HG02970 (cell line): ENCODE measurements around the gene ZNF17.
"Not testable (repeated sequence)": the region's sequence is repeated elsewhere in the genome, so short reads cannot be mapped to it uniquely, and the experiment has no call there.

Source experiments
- ATAC-seq: cut with Tn5 transposase; IDR thresholded peaks from one replicate; pipeline ENCODE4 v1.9.1; 2021; ENCODE audit warnings: mild to moderate bottlenecking, moderate library complexity, moderate number of reproducible peaks; ENCODE audit not compliant: unreplicated experiment, low FRiP score

ZNF17 gene

DNA sequence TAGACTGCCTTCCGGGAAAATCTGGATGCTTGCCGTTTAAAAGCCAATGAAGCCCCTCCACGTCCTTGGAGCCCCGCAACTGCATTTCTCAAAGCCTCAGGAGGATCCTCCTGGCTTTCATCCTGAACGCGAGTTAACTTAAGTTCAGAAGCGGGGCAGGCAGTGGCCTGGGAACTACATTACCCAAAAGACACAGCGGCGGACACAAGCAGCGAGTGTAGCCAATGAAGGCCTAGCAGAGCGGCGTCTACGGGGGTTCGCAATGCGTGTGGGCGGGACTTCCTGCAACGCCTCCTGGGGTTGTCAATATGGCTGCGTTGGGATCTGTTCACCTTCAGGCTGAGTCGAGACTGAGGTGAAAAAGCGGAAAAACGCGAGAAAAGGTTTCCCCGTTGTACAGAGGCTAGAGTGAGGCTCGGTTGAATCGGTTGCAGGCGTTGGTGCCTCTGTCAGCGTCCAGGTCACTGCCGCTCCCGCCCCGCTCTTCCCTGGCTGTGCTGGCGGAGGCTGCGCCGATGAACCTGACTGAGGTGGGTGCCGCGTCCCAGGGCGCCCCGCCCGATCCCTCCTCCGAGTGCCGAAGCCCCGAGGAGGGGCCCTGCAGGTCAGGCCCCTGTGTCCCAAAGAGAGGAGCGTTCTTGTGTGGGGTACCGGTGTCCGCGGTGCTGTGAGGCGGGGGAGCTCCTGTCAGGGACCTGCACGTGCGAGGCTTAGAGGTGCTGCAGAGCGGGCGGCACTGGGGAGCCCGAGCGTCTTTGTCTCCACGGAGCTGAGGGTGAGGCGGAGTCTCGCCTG, at the start of gene ZNF17:
Gene ZNF17 (plus strand): TSS at position 285 of the 795 bp plus-strand sequence. CDS start 2,455 bp downstream, outside the sequence.
- peak; percentile 89 for ATAC-seq

DNA sequence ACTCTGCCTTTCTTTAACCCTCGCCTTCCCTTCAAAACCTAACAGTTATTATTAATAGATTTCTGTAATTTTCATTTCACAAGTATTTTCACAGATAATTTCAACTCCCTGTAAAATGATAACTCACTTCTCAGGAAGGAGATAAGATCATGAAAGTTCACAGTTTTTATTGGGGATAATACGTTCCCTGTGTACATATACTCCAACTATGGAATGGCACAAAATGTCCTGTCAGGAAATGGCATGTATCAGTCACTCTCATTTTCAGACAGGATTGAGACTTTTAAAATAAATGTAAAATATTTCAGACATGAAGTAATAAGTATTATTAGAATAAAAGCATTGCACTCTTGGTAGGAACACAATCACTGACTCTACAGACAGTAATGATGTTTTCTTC, 48.5 kb upstream of the ZNF17 start:
- no peak for ATAC-seq

DNA sequence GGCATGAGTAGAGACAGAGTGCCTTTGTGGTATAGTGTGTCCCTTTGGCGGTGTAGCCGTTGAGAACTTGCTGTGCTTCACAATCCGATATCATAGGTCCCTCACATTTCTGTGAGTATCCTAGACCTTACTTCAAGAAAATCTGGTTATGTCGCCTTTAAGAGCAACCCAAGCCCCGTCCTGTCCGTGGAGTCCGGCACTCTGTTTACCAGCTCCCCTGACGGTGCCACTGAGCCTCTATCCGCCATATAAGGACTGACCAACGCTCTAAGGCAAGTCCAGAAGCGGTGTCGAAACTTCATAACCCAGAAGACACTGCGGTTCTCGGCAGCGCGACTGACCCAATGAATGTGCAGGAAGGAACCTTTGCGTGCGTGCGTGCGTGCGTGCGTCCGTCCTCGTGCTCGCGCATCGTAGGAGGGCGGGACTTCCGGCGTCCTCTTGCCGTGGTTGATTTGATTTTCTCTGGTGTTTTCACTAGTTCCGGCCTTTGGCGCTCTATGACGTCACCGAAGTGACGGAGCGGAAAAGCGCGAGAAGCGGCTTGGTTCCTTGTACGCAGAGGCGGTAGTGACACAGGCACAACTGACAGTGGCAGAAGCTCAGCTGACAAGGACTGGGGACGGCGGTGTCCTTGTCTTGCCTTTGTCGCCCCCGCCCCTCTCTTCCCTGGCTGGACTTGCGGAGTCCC, 47.8 kb upstream of the ZNF17 start, which contains the start of the genes TRAPPC2B and ZNF547:
Gene TRAPPC2B (plus strand): TSS at position 555 of the 691 bp plus-strand sequence. CDS start 1,283 bp downstream, outside the sequence.
Gene ZNF547 (plus strand): TSS at position 555 of the 691 bp plus-strand sequence. CDS start 5,005 bp downstream, outside the sequence.
- peak; percentile 95 for ATAC-seq

DNA sequence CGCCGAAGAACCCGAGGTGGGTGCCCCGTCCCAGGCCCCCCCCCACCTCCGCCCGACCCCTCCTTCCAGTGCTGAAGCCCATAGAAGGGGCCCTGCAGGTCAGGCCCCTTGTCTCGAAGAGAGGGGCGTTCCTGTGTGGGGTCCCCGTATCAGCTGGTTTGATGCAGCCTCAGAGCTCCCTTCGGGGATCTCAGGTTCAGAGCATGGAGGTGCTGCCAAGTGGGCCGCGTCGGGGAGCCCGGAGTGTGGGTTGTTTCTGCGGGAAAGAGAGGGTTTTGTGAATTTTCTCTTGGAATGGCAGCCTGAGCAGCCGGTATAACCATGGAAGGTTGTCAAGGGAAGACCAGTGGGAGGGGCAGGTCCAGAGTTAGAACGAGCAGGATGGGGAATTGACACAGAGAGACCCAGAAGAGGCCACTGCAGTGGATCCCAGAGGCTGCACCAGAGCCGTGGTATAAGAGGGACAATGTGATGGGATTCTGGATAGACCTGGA, 47.2 kb upstream of the ZNF17 start:
- peak; percentile 11 for ATAC-seq

DNA sequence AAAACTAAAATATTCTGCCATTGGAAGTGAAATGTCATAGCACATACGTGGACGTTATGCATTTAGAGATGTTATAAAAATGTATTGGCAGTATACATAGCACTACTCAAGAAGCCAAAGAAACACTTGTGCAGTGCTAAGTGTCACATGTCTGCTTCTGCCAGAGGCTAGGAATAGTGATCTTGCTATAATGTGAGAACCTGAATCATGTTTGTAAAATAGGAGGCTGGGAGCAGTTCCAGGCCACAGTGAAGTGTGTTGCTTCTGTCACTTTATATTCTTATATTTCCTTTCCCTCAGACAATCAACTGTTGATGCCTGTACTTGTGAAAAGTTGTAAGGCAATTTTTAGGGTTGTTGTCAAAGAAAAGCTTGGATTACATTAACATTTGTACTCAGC, 44.2 kb upstream of the ZNF17 start:
- no peak for ATAC-seq

DNA sequence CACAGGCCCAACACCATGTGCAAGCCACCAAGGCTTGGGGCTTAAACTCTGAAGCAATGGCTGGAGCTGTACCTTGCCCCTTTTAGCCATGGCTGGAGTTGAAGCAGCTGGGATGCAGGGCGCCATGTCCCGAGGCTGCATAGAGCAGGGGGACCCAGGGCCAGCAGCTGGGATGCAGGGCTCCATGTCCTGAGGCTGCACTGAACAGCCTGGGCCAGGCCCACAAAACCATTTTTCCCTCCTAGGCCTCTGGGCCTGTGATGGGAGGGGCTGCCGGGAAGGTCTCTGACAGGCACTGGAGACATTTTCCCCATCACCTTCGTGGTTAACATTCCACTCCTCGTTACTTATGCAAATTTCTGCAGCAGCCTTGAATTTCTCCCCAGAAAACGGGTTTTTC, 36.8 kb upstream of the ZNF17 start:
- ATAC-seq = no peak

DNA sequence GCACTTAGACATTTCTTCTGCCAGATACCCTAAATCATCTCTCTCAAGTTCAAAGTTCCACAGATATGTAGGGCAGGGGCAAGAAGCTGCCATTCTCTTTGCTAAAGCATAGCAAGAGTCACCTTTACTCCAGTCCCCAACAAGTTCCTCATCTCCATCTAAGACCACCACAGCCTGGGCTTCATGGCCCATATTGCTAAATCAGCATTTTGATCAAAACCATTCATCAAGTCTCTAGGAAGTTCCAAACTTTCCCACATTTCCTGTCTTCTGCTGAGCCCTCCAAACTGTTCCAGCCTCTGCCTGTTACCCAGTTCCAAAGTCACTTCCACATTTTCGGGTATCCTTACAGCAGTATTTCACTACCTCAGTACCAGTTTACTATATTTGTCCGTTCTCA, 36.3 kb upstream of the ZNF17 start:
- ATAC-seq = not testable (repeated sequence)

DNA sequence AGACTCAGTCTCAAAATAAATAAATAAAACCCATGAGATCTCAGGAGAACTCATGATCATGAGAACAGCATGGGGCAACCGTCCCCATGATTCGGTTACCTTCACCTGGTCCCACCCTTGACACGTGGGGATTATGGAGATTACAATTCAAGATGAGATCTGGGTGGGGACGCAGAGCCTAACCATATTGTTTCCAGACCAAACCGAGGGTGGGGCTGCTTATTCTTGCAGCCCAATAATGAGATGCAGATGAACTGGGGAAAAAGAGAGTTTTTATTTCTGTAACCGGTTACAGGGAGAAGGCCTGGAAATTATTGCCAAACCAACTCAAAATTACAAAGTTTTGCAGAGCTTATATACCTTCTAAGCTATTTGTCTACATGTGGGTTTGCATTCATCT, 34.8 kb upstream of the ZNF17 start:
- ATAC-seq = no peak

DNA sequence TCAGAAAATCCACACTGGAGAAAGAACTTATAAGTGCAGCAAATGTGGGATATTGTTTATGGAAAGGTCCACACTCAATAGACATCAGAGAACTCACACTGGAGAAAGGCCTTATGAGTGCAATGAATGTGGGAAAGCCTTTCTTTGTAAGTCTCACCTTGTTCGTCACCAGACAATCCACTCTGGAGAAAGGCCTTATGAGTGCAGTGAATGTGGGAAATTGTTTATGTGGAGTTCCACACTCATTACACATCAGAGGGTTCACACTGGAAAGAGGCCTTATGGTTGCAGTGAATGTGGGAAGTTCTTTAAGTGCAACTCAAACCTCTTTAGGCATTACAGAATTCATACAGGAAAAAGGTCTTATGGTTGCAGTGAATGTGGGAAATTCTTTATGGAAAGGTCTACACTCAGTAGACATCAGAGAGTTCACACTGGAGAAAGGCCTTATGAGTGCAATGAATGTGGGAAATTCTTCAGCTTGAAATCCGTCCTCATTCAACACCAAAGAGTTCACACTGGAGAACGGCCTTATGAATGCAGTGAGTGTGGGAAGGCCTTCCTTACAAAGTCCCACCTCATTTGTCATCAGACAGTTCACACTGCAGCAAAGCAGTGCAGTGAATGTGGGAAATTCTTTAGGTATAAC, 33.3 kb upstream of the ZNF17 start:
- ATAC-seq = no peak

DNA sequence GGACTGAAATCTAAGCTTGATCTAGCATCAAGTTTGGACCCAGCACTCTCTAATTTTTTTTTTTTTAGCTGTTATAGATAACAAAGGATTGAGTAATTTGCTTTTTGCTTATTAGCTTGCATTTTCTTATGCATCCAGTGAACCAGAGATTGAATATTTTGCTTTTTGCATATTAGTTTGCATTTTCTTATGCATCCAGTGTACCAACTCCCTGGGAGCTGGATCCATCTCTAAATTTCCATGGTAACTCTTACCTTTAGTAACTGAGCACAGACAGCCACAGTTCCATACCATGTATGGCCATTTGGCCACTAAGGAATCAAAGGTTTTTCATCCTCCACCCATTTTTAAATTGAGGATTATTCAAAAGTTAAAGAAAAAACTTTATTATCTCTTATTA, 30.0 kb upstream of the ZNF17 start:
- no peak for ATAC-seq

DNA sequence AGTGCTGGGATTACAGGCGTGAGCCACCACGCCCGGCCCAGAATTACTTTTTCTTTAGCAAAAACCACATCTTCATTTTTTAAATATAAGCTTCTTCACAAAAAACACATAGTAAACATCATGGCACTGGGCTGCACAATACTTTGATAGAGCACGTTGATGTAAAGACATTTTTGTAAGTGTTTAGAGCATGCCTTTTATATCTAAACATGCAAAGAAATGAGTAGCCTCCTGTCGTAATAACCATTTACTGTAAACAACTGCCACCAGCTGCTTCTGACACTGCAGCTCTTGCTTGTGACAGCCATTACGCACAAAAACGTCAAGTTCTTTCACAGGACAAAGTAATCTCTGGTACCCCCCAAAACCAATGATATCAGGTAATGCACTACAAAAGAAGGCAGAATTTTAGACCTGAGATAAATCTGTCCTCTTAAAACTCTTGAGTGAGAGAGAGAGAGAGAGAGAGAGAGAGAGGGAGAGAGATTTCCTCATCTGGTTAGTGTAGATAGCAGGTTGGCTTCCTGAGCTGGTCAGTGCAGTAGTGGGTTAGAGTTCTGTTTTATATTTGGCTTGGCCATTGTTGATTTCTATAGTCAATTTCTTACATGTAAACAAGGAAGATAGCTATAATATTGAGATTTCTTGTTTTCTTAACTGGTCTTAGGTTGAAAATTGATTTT, 28.0 kb upstream of the ZNF17 start:
- no peak for ATAC-seq

DNA sequence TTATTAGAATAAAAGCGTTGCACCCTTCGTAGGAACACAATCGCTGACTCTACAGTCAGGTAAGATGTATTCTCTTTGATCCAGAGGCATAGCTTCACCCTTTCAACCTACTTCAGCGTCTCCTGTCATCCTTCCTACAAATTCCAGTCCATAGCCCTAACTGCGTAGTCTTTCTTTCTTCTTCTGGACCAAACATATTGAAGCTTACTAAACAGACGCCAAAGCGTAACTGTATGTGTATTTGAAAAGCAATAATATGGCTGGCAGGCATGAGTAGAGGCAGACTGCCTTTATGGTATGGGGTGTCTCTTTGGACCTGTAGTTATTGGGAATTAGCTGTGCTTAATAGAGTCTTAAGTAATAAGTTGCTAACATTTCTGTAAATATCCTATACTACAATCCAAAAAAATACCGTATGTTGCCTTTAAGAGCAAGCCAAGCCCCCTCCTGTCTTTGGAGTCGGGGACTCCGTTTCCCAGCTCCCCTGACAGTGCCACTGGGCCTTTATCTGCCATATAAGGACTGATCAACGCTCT, 21.7 kb upstream of the ZNF17 start:
- no peak for ATAC-seq

DNA sequence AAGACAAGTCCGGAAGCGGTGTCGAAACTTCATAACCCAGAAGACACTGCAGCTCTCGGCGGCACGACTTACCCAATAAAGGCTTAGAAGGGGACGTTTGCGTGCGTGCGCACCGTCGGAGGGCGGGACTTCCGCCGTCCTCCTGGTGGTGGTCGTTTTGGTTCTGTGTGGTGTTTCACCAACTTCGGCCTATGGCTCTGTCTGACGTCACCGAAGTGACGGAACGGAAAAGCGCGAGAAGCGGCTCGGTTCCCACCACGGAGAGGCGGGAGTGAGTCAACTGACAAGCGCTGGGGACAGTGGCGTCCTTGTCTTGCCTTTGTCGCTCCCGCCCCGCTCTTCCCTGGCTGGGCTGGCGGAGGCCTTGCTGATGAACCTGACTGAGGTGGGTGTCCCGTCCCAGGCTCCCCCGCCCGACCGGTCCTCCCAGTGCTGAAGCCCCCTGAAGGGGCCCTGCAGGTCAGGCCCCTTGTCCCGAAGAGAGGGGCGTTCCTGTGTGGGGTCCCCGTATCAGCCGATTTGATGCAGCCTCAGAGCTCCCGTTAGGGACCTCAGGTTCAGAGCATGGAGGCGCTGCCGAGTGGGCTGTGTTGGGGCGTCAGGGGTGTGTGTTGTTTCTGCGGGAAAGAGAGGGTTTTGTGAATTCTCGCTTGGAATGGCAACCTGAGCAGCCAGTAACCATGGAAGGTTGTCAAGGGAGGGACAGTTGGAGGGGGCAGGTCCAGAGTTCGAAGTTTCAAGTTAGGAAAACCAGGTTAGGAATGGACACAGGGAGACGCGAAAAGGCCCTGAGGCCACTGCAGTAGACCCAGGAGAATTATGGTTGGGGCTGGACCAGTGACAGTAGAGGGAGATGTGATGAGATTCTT, 21.0 kb upstream of the ZNF17 start, which contains the start of gene ZNF548:
Gene ZNF548 (plus strand): TSS at position 125 of the 869 bp plus-strand sequence. CDS start 246 bp downstream, at position 371.
- ATAC-seq = peak; percentile 95

DNA sequence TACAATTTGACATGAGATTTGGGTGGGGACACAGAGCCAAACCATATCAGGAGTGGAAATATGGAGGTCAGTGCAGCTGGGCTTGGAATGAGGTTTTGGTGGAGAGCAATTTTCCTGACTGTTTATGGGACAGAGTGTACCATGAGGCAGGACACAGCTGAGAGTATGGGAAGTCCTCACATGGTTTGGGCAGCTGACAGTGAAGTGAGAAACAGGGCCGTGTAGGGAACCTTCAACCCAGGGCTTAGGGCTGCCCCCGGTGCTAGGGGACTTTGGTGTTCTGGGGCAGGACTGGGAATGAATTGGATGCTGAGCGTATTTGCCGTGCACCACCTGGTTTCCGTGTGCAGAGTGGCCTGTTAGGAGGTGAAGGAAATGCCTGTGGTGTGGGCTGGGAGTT, 15.3 kb upstream of the ZNF17 start:
- no peak for ATAC-seq

DNA sequence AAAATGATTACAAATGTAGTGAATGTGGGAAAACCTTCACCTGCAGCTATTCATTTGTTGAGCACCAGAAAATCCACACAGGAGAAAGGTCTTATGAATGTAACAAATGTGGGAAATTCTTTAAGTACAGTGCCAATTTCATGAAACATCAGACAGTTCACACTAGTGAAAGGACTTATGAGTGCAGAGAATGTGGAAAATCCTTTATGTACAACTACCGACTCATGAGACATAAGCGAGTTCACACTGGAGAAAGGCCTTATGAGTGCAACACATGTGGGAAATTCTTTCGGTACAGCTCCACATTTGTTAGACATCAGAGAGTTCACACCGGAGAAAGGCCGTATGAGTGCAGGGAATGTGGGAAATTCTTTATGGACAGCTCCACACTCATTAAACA, 12.1 kb upstream of the ZNF17 start:
- ATAC-seq = no peak

DNA sequence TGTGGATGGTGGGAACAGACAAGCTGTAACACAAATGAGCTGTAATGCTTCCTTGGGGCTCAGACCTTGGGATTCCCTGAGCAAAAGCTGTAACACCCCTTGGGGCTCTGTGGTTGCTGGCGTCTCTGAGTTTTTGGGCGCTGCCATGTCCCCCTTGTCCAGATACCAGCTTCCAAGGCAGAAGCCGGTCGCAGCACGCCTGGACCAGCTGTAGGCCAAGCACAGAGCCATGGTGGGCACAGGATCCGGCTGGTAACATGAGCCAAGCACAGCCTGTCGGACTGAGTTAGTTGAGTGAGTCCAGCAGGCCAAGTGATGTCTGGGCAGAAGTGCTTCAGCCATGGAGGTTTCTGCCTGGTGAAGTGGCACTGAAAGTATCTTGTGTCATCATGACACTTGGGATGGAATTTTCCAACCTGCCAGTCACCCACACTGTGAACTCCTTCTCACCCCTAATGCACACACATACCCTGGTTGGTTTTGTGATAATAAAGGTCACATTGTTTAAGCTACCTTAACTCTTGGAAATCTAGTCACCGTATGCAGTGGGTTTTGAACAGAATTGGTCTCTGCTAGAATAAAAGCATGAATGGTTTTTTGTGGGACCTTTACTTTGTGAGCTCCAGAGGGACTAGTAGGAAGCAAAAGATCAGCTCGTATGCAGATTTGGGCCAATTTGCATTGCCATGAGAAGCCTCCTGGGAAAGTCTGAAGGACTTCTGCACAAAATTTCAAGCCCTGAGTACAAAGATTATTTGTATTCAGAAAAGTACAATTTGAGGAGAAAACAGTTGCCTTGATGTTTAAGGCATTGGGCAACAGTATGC, 7.0 kb upstream of the ZNF17 start:
- no peak for ATAC-seq

DNA sequence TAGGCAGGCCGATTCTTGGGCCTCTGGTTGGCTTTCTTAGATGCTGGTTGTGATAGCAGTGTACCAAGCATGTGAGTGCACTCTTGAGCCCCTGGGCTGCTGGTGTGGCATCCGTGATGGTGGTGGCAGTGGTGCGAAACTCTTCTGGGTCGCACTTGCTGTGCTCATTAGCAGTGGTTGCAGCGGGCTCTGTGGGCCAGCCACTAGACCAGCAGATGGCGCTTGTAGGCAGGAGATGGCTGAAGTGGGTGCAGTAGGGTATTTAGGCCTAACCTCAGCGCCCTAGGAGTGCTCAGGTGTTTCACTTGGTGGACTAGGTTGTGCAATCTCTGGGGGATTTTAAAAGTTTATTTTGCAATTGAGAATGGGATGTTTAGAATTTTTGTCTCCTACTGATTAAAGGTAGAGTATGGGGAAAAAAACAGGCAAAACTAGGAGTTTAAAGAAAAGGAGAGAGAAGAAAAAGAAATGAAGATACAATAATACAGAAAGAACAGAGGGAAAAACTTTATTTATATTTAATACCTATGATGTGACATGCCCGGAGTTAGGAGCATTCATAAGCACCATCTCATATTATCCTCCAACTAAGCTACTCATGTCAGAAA, 4.3 kb upstream of the ZNF17 start:
- no peak for ATAC-seq

DNA sequence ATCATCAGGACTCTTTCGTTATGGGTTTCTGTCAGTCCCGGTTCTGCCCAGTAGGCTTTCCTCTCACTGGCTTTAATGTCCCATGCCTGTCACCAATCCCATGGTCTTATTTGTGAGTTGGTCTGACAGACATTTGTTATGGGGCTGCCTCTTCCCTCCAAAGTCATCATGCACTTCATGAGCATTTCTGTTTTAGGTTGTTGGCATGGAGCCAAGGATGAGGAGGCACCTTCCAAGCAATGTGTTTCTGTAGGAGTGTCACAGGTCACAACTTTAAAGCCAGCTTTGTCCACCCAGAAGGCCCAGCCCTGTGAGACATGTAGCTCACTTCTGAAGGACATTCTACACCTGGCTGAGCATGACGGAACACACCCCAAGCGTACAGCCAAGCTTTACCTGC, 8.5 kb downstream of the ZNF17 start:
- ATAC-seq = no peak
